Measurements from ENCODE around the gene LOXL4.

- TF ChIP-seq CTCF (IDR thresholded peaks at IDR 0.05; ENCODE audit: borderline replicate concordance, extremely low read depth, low read length, poor library complexity, severe bottlenecking) (no peak), EZH2 (IDR thresholded peaks at IDR 0.05; ENCODE audit: borderline replicate concordance, low read depth, low read length, severe bottlenecking) (no peak)
These were observed 2.3 kb downstream of the LOXL4 start for GRCh38 chr10:98265403-98266378.

Data from DND-41 (cell line).